ENCODE results near the gene MRPL47. TPM values are rescaled to one million over a fixed set of nuclear protein-coding genes. Genes with fewer than 3 reads are reported as not detected.

MRPL47 gene
- total and polyA plus RNA-seq, 9 of the 15 experiments (the other 6 are each of a cell fraction or from before 2014, with no cell fraction given), result 101 to 437 (median 141) TPM

GRCh38 chr3:179653096-179653797 is 48.8 kb upstream of the MRPL47 start (continued):
- TF ChIP-seq PREB (CRISPR knock-in tag; IDR thresholded peaks at IDR 0.05) (no peak), ZC3H8 (IDR thresholded peaks at IDR 0.05) (no peak), PTBP1 (IDR thresholded peaks at IDR 0.05; ENCODE audit: low read depth, low read length) (no peak), RB1 (IDR thresholded peaks at IDR 0.05; ENCODE audit: low read depth) (no peak), NFIX (CRISPR knock-in tag; IDR thresholded peaks at IDR 0.05; ENCODE audit: low read depth) (no peak), RBM17 (IDR thresholded peaks at IDR 0.05; ENCODE audit: borderline replicate concordance, low read depth, low read length) (no peak), CCAR2 (IDR thresholded peaks at IDR 0.05; ENCODE audit: low read depth, low read length) (no peak), ZNF77 (CRISPR knock-in tag; IDR thresholded peaks at IDR 0.05) (no peak), ZNF507 (tag; conservative IDR thresholded peaks at IDR 0.05) (no peak), GABPA (tag; conservative IDR thresholded peaks at IDR 0.05; ENCODE audit: low read depth) (no peak), HDAC1 (IDR thresholded peaks at IDR 0.05) (no peak), GATAD2A (IDR thresholded peaks at IDR 0.05) (no peak), HNRNPK (IDR thresholded peaks at IDR 0.05; ENCODE audit: low read depth, low read length, poor library complexity, severe bottlenecking) (no peak), RFX5 (IDR thresholded peaks at IDR 0.05; ENCODE audit: low read depth, low read length) (no peak), SRF (CRISPR knock-in tag; IDR thresholded peaks at IDR 0.05) (no peak), HDAC2 (IDR thresholded peaks at IDR 0.05) (no peak), ARID4B (CRISPR knock-in tag; IDR thresholded peaks at IDR 0.05) (0 out of 2 replicates have a peak, but pooled peaks have one; percentile 49), ZNF274 (IDR thresholded peaks at IDR 0.05; ENCODE audit: borderline replicate concordance, low read depth, low read length) (no peak)
- TF ChIP-seq, protein P1, sequence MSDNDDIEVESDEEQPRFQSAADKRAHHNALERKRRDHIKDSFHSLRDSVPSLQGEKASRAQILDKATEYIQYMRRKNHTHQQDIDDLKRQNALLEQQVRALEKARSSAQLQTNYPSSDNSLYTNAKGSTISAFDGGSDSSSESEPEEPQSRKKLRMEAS (CRISPR knock-in tag; IDR thresholded peaks at IDR 0.05), result peak; percentile 19; the same call in 1 of the 2 replicates
- TF ChIP-seq, protein P2, sequence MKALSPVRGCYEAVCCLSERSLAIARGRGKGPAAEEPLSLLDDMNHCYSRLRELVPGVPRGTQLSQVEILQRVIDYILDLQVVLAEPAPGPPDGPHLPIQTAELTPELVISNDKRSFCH (CRISPR knock-in tag; IDR thresholded peaks at IDR 0.05), result no peak
- TF ChIP-seq, protein P2 (tag; IDR thresholded peaks at IDR 0.05), result no peak
- TF ChIP-seq, protein P3, sequence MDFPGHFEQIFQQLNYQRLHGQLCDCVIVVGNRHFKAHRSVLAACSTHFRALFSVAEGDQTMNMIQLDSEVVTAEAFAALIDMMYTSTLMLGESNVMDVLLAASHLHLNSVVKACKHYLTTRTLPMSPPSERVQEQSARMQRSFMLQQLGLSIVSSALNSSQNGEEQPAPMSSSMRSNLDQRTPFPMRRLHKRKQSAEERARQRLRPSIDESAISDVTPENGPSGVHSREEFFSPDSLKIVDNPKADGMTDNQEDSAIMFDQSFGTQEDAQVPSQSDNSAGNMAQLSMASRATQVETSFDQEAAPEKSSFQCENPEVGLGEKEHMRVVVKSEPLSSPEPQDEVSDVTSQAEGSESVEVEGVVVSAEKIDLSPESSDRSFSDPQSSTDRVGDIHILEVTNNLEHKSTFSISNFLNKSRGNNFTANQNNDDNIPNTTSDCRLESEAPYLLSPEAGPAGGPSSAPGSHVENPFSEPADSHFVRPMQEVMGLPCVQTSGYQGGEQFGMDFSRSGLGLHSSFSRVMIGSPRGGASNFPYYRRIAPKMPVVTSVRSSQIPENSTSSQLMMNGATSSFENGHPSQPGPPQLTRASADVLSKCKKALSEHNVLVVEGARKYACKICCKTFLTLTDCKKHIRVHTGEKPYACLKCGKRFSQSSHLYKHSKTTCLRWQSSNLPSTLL (IDR thresholded peaks at IDR 0.05), result no peak
